ENCODE measurements around the gene TP53.
"Not testable (repeated sequence)": the region's sequence is repeated elsewhere in the genome, so short reads cannot be mapped to it uniquely, and the experiment has no call there.

TP53 gene

GRCh38 chr17:7629939-7630571, 57.2 kb downstream of the TP53 start, which contains the start of gene SHBG:
TSS of gene SHBG (plus strand) at chr17:7630135. CDS start at chr17:7630173, 38 bp downstream.
- DNase-seq = no peak

- peak; percentile 14 for DNase-seq
Measured at GRCh38 chr17:7627250-7628121, 59.8 kb downstream of the TP53 start, which contains the start of gene SAT2. TSS of gene SAT2 (minus strand) at chr17:7627821. CDS start at chr17:7627635, 186 bp downstream.

GRCh38 chr17:7626956-7627249, 60.4 kb downstream of the TP53 start:
- DNase-seq = no peak

GRCh38 chr17:7626307-7626706, 61.0 kb downstream of the TP53 start:
- no peak for DNase-seq

GRCh38 chr17:7625749-7626148, 61.5 kb downstream of the TP53 start:
- DNase-seq = not testable (repeated sequence)

GRCh38 chr17:7623661-7624060, 63.6 kb downstream of the TP53 start:
- DNase-seq = no peak

GRCh38 chr17:7620835-7621234, 66.5 kb downstream of the TP53 start:
- DNase-seq = no peak

GRCh38 chr17:7618608-7619007, 68.7 kb downstream of the TP53 start:
- no peak for DNase-seq

Data from NCI-H2029 treated with DMSO at 0.1 percent for 48 hours (cell line).